Aortic smooth muscle cell (primary cell): Measurements from ENCODE around the gene RPSA. TPM values are rescaled to one million over a fixed set of nuclear protein-coding genes. Genes with fewer than 3 reads are reported as not detected.

Experiments used
- total RNA-seq: library from RNA; depleted of rRNA; stranded (reverse); fragments of >200 nt; gene quantifications from 2 replicates; pipeline ENCODE4 v1.2.3, GENCODE V29; 2014

The RPSA gene
- total RNA-seq = 1,163 and 1,507 TPM in 2 replicates

GRCh38 chr3:39406368-39407258 lies at the start of gene RPSA:
Gene RPSA, plus strand, starts transcription at chr3:39406720. Its CDS starts 934 bp downstream, at chr3:39407654.

DNA sequence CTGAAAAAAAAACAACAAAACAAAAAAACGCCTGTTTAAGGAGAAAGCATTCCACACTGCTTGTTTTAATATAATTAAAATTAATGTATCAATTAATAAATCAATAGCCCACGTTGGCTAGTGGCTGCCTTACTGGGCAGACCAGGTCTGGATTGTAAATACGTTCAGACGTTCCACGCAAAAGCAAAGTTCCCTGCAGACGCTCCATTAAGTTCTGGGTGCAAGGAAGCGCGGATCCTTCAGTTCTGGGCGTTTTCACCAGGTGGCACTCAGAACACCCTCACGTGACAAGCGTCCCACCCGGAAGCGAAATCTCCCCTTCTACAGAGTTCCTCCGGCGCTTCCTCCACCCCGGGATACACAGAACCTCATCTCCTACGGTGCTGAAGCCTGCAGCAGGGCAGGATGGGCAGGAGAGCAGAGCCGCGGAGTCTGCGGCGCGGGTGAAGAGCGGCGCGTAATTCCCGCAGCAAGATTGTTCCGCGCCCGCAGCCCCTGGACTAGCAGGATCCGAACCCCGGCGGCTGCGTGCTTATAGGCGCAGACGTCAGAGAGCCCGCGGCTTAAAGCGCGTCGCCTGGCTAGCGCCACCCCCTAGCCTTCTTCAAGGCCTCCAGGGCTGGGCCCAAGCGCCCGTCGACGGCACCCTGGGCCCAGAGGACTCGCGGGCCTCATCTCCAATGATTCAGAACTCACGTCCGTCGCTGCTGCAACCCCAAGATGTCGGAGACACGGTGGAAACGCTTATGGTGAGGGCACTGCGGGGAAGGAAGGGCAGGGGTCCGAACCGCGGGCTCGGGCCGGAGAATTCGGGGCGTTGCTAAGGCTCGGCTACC lies 23.3 kb upstream of the RPSA start, which contains the start of gene SLC25A38:
TSS of gene SLC25A38 (plus strand) at position 326 of the 836 bp plus-strand sequence. CDS start at position 681, 355 bp downstream.

Other genes starting within 250 kb of the RPSA start
- gene XIRP1, start 214.1 kb upstream of the RPSA start, total RNA-seq = not detected in 2 replicates
- under 0.01 TPM in 2 replicates for gene CX3CR1, start 126.7 kb upstream of the RPSA start, total RNA-seq
- gene CCR8, start 77.0 kb upstream of the RPSA start, total RNA-seq = not detected in 2 replicates
- gene SLC25A38, start 23.4 kb upstream of the RPSA start, total RNA-seq = 15.7 and 16.4 TPM in 2 replicates
- not detected in 2 replicates for gene MOBP, start 61.0 kb downstream of the RPSA start, total RNA-seq